ENCODE results near the gene COL16A1.

Gene COL16A1

GRCh38 chr1:31725777-31726535 lies 22.1 kb upstream of the COL16A1 start:
- no peak overlapping the region for H3K4me2 ChIP-seq (ENCODE audit: low read length)
- H3K4me1 ChIP-seq (ENCODE audit: control insufficient read depth, low read length), result peaks cover 5% of the 10 kb centered on the region
- no peak overlapping the region for H3K27ac ChIP-seq (ENCODE audit: low read depth, low read length)
- no peaks in the 10 kb centered on the region for H4K20me1 ChIP-seq (ENCODE audit: control insufficient read depth, insufficient read depth, low read depth, low read length)
- H3K79me2 ChIP-seq (ENCODE audit: control insufficient read depth, low read length), result no peaks in the 10 kb centered on the region
- H3K9me2 ChIP-seq (replicated peaks; ENCODE audit: control insufficient read depth, low read length), result no peaks in the 10 kb centered on the region
- H3F3A ChIP-seq (ENCODE audit: control insufficient read depth, insufficient read depth), result no peaks in the 10 kb centered on the region
- H3K36me3 ChIP-seq (ENCODE audit: control insufficient read depth, low read length), result no peaks in the 10 kb centered on the region
- peaks cover 11% of the 10 kb centered on the region; the same call in 1 of the 2 replicates for H3K27me3 ChIP-seq (ENCODE audit: control insufficient read depth, low read length)
- TF ChIP-seq EZH2phosphoT487 (IDR thresholded peaks at IDR 0.05; ENCODE audit: borderline replicate concordance, low read length), result no peak
- TF ChIP-seq, protein P1, sequence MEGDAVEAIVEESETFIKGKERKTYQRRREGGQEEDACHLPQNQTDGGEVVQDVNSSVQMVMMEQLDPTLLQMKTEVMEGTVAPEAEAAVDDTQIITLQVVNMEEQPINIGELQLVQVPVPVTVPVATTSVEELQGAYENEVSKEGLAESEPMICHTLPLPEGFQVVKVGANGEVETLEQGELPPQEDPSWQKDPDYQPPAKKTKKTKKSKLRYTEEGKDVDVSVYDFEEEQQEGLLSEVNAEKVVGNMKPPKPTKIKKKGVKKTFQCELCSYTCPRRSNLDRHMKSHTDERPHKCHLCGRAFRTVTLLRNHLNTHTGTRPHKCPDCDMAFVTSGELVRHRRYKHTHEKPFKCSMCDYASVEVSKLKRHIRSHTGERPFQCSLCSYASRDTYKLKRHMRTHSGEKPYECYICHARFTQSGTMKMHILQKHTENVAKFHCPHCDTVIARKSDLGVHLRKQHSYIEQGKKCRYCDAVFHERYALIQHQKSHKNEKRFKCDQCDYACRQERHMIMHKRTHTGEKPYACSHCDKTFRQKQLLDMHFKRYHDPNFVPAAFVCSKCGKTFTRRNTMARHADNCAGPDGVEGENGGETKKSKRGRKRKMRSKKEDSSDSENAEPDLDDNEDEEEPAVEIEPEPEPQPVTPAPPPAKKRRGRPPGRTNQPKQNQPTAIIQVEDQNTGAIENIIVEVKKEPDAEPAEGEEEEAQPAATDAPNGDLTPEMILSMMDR (IDR thresholded peaks at IDR 0.05; ENCODE audit: low read depth, low read length, poor library complexity, severe bottlenecking), result no peak
- H3K9me3 ChIP-seq (ENCODE audit: control insufficient read depth, insufficient read depth, low read length), result no peaks in the 10 kb centered on the region
- H3K4me3 ChIP-seq (ENCODE audit: low read length), result no peak overlapping the region

DNA sequence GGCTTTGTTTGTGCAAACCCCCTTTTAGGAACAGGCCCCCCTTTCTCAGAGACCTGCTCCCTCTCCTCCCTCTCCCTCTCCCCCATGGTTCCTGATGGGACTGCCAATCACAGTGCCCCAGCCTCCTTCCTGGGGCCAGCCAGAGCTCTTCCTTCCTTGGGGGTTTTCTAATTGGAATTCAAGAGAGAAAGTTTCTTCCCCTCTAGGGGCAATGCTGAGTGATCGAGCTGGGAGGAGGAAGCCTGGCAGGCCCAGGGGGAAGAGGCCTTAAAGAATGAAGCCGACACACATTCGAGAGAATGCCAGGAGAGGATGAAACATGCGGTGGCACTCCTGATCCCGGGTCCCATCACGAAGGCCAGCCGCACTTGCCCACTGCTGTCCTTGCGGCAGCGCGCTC lies 21.3 kb upstream of the COL16A1 start:
- no peak overlapping the region for H3K4me3 ChIP-seq (ENCODE audit: low read length)
- TF ChIP-seq, protein P1 (IDR thresholded peaks at IDR 0.05; ENCODE audit: low read depth, low read length, poor library complexity, severe bottlenecking), result no peak
- no peak for TF ChIP-seq EZH2phosphoT487 (IDR thresholded peaks at IDR 0.05; ENCODE audit: borderline replicate concordance, low read length)
- no peaks in the 10 kb centered on the region for H3K36me3 ChIP-seq (ENCODE audit: control insufficient read depth, low read length)
- H3K9me2 ChIP-seq (replicated peaks; ENCODE audit: control insufficient read depth, low read length), result no peaks in the 10 kb centered on the region
- H3K79me2 ChIP-seq (ENCODE audit: control insufficient read depth, low read length), result no peaks in the 10 kb centered on the region
- peaks cover 14% of the 10 kb centered on the region; the same call in 1 of the 2 replicates for H3K27me3 ChIP-seq (ENCODE audit: control insufficient read depth, low read length)
- H4K20me1 ChIP-seq (ENCODE audit: control insufficient read depth, insufficient read depth, low read depth, low read length), result no peaks in the 10 kb centered on the region
- no peaks in the 10 kb centered on the region for H3K9me3 ChIP-seq (ENCODE audit: control insufficient read depth, insufficient read depth, low read length)
- no peak overlapping the region for H3K27ac ChIP-seq (ENCODE audit: low read depth, low read length)
- no peaks in the 10 kb centered on the region for H3F3A ChIP-seq (ENCODE audit: control insufficient read depth, insufficient read depth)
- H3K4me2 ChIP-seq (ENCODE audit: low read length), result no peak overlapping the region
- peaks cover 5% of the 10 kb centered on the region for H3K4me1 ChIP-seq (ENCODE audit: control insufficient read depth, low read length)

- H4K20me1 ChIP-seq (ENCODE audit: control insufficient read depth, insufficient read depth, low read depth, low read length), result no peaks in the 10 kb centered on the region
- H3K4me1 ChIP-seq (ENCODE audit: control insufficient read depth, low read length), result peaks cover 5% of the 10 kb centered on the region
- H3K4me2 ChIP-seq (ENCODE audit: low read length), result no peak overlapping the region
- no peaks in the 10 kb centered on the region for H3K9me2 ChIP-seq (replicated peaks; ENCODE audit: control insufficient read depth, low read length)
- peaks cover 14% of the 10 kb centered on the region; the same call in 1 of the 2 replicates for H3K27me3 ChIP-seq (ENCODE audit: control insufficient read depth, low read length)
- H3K79me2 ChIP-seq (ENCODE audit: control insufficient read depth, low read length), result no peaks in the 10 kb centered on the region
- no peak overlapping the region for H3K4me3 ChIP-seq (ENCODE audit: low read length)
- H3F3A ChIP-seq (ENCODE audit: control insufficient read depth, insufficient read depth), result no peaks in the 10 kb centered on the region
- no peak overlapping the region for H3K27ac ChIP-seq (ENCODE audit: low read depth, low read length)
- no peaks in the 10 kb centered on the region for H3K36me3 ChIP-seq (ENCODE audit: control insufficient read depth, low read length)
- TF ChIP-seq, protein P1 (IDR thresholded peaks at IDR 0.05; ENCODE audit: low read depth, low read length, poor library complexity, severe bottlenecking), result no peak
- TF ChIP-seq EZH2phosphoT487 (IDR thresholded peaks at IDR 0.05; ENCODE audit: borderline replicate concordance, low read length), result no peak
- no peaks in the 10 kb centered on the region for H3K9me3 ChIP-seq (ENCODE audit: control insufficient read depth, insufficient read depth, low read length)
Observed at GRCh38 chr1:31723828-31724359, 20.1 kb upstream of the COL16A1 start.

All from DOHH2 (cell line).